D721Med (cell line): ENCODE measurements around the gene CNTN4.

Experiments used
- DNase-seq: peaks from one replicate; pipeline ENCODE4 v3.0.0; 2011; ENCODE audit warnings: low spot score; ENCODE audit not compliant: insufficient read length
- FAIRE-seq: peaks from 2 replicates; lab custom pipeline; 2011; peaks lifted over from hg19 to GRCh38; lab: Jason Lieb, UNC
- TF ChIP-seq, protein P1 (sequence below): IDR thresholded peaks from 2 replicates; pipeline ENCODE4 v1.5.1; 2012; ENCODE audit warnings: mild to moderate bottlenecking, control low read depth; ENCODE audit not compliant: insufficient read depth; ENCODE audit errors: missing control alignments

Gene CNTN4

DNA sequence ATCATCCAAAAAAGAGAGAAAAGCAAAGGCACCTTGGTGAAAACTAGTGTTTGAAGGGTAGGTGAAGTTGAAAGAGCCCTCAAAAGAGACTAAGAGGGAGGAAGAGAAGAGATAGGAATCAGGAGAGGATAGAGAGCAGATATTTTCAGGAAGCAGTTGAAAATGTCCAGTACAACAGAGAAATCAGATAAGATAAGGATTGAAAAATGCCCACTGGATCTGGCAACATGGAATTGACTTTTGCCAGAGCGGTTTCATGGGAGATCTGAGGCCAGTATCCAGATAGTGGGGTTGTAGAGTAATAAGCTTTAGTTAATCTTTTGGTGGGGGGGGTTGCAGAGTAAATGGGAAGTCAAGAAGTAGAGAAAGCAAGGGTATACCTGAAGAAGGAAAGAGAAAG lies 674.1 kb downstream of the CNTN4 start:
- DNase-seq = no peak
- no peak for FAIRE-seq
- TF ChIP-seq, protein P1, sequence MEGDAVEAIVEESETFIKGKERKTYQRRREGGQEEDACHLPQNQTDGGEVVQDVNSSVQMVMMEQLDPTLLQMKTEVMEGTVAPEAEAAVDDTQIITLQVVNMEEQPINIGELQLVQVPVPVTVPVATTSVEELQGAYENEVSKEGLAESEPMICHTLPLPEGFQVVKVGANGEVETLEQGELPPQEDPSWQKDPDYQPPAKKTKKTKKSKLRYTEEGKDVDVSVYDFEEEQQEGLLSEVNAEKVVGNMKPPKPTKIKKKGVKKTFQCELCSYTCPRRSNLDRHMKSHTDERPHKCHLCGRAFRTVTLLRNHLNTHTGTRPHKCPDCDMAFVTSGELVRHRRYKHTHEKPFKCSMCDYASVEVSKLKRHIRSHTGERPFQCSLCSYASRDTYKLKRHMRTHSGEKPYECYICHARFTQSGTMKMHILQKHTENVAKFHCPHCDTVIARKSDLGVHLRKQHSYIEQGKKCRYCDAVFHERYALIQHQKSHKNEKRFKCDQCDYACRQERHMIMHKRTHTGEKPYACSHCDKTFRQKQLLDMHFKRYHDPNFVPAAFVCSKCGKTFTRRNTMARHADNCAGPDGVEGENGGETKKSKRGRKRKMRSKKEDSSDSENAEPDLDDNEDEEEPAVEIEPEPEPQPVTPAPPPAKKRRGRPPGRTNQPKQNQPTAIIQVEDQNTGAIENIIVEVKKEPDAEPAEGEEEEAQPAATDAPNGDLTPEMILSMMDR = no peak

GRCh38 chr3:2774481-2775249 lies 676.0 kb downstream of the CNTN4 start:
- no peak for DNase-seq
- FAIRE-seq = no peak
- TF ChIP-seq, protein P1 = no peak

DNA sequence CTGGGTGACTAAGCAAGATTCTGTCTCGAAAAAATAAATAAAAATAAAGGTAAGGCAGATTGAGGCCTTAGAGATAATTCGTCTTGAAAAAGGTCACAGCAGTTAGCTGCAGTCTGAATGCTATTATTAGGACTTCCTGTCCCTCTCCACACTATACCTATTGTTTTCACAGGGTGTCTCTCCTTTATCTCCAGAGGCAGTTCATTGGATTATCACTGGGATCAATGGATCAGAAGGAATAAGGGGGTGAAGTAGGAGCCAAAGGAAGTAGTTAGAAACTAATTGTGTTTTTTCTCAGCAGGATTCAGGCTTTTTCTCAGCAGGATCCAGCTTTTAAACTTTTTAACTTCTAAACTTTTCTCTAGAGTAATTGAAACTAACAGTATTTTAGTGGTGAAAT lies 684.6 kb downstream of the CNTN4 start:
- DNase-seq (no peak), FAIRE-seq (no peak)
- TF ChIP-seq, protein P1 = no peak

- TF ChIP-seq, protein P1 = no peak
- DNase-seq (no peak), FAIRE-seq (no peak)
Measured at GRCh38 chr3:2784627-2785026, 686.0 kb downstream of the CNTN4 start.

DNA sequence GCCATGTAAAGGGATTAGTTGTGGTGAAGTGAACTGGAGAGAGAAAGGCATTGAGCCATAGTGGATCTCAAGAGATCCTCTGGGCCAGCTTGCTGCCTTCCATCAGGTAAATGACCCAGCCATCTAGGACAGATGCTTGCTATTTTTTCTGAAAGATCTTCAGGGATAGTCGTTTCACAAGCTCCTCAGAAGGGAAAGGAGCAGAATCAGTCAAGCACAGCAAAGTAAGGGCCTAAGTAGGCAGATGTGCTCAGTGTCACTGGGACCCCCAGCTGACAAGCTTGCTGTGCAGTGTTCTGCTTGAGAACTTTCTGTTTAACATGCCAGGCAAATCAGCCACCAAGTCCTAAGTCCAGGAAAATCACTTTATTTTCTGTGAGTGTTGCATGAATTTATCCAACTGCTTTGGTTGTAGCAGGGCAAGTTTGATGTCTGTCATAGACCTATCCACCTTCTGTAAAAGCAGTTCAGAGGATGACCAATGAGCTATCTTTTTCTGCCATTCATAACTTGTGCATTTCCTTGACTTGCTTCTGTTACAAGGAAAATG lies 691.7 kb downstream of the CNTN4 start:
- FAIRE-seq (no peak), DNase-seq (no peak)
- TF ChIP-seq, protein P1 = no peak

GRCh38 chr3:2792432-2792831 lies 693.8 kb downstream of the CNTN4 start:
- DNase-seq (no peak), FAIRE-seq (no peak)
- TF ChIP-seq, protein P1 = no peak

DNA sequence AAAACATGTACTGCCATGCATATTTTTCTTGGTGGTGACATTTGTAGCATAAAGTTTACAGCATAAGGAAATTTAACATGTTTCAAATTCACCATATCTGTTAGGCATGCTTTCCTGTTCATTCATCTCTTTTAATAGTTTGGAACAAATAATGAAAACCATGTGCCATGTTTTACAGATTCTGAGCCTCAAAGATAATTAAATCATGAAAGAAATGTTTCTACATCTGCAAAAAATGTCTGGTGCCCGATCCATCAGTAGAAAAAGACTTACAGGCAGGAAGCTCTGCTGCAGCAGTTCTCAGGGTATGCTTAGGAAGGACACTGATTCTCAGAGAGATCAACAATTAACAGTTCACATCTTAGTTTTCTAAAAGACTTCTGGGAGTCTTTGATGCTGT lies 695.3 kb downstream of the CNTN4 start:
- TF ChIP-seq, protein P1 = no peak
- DNase-seq = no peak
- no peak for FAIRE-seq
